Stomach (tissue), 4 donors: Measurements from ENCODE around the gene ZSCAN18.

Experiments used
- CTCF ChIP-seq, 7 experiments: fragments of 450-650 bp in 4 of 7; fragments of 200-600 bp in 3 of 7; sonication (generic) in 3 of 7; IDR thresholded peaks; one replicate each; pipeline ENCODE4 v1.5.1; 2016 to 2019; ENCODE audit warnings: antibody characterized with exemption in 7 of 7, control low read depth in 2 of 7, mild to moderate bottlenecking in 1 of 7
- POLR2A ChIP-seq, 4 donors: fragments of 450-650 bp; IDR thresholded peaks; one replicate each; pipeline ENCODE4 v1.6.1; 2016; ENCODE audit warnings: antibody characterized with exemption in 4 of 4, control low read depth in 2 of 4, mild to moderate bottlenecking in 1 of 4, moderate library complexity in 1 of 4
- POLR2AphosphoS5 ChIP-seq, 3 donors: sonication (generic); formaldehyde crosslinking; IDR thresholded peaks; one replicate each; pipeline ENCODE4 v1.6.1; 2016; ENCODE audit warnings: antibody characterized with exemption in 3 of 3

DNA sequence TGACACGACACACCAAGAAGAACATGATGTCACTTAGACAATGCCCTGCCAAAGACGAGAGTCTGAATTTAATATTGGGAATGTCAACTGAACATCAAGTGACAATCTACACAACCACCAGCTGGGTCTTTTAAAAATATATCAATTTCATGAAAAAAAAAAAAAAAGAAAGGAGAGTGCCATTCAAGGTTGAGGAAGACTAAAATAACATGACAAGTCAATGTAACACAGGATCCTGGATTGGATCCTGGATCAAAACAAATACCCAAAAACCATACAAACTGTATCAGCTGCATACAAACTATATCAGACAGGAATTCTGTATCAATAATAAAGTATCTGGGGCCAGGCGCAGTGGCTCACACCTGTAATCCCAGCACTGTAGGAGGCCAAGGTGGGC, 47.8 kb upstream of the ZSCAN18 start:
- no peak for TF ChIP-seq CTCF (IDR thresholded peaks at IDR 0.05)
- TF ChIP-seq POLR2A (IDR thresholded peaks at IDR 0.05), result no peak
- no peak for TF ChIP-seq POLR2AphosphoS5 (IDR thresholded peaks at IDR 0.05)
